Body of pancreas (tissue), 4 donors: Measurements from ENCODE around the gene TMED3.

Experiments used
- POLR2A ChIP-seq, 3 donors: fragments of 450-650 bp; IDR thresholded peaks; one replicate each; pipeline ENCODE4 v1.6.1; 2016; ENCODE audit warnings: antibody characterized with exemption in 3 of 3, mild to moderate bottlenecking in 2 of 3
- TF ChIP-seq, protein P1 (sequence below), 7 experiments: fragments of 450-650 bp in 4 of 7; fragments of 200-600 bp in 3 of 7; sonication (generic) in 3 of 7; IDR thresholded peaks; one replicate each; pipeline ENCODE4 v1.5.1; 2016 to 2019; ENCODE audit warnings: antibody characterized with exemption in 7 of 7

DNA sequence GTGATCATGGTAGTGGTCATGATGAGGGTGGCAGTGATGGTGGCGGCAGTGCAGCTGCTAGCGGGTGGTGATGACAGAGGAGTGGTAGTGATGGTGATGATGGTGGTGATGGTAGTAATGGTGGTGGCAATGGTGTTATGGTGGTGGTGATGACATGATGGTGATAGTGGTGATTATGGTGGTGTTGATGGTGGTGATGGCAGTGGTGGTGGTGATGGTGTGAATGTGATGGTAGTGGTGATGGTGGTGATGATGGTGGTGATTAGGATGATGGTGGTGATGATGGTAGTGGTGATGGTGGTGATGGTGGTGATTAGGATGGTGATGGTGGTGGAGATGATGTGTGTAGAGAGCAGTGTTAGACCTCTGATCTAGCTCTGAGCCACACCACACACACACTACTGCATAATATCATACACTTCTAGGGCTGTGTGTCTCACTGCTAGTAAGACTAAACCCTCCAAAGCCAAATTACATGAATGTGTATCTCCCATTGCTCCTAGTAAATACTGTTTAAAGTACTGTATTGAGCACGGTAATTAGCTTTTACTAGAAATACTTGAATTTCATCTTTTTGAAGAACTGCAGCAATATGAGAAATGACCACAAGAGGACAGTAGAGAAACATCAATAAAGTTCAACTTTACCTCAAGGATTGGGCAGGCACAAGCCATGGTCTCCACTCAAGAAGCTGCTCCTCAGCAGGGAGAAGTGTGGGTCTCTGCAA is 28.8 kb downstream of the TMED3 start:
- TF ChIP-seq, protein P1, sequence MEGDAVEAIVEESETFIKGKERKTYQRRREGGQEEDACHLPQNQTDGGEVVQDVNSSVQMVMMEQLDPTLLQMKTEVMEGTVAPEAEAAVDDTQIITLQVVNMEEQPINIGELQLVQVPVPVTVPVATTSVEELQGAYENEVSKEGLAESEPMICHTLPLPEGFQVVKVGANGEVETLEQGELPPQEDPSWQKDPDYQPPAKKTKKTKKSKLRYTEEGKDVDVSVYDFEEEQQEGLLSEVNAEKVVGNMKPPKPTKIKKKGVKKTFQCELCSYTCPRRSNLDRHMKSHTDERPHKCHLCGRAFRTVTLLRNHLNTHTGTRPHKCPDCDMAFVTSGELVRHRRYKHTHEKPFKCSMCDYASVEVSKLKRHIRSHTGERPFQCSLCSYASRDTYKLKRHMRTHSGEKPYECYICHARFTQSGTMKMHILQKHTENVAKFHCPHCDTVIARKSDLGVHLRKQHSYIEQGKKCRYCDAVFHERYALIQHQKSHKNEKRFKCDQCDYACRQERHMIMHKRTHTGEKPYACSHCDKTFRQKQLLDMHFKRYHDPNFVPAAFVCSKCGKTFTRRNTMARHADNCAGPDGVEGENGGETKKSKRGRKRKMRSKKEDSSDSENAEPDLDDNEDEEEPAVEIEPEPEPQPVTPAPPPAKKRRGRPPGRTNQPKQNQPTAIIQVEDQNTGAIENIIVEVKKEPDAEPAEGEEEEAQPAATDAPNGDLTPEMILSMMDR (IDR thresholded peaks at IDR 0.05) = peak; percentile 65 to 87 (median 81)
- no peak for TF ChIP-seq POLR2A (IDR thresholded peaks at IDR 0.05)
